GM18868 (cell line): ENCODE results near the gene PTGDS.
"Not testable (repeated sequence)": the region's sequence is repeated elsewhere in the genome, so short reads cannot be mapped to it uniquely, and the experiment has no call there.

Experiments used
- ATAC-seq: cut with Tn5 transposase; IDR thresholded peaks from one replicate; pipeline ENCODE4 v1.9.1; 2021; ENCODE audit warnings: mild to moderate bottlenecking, moderate library complexity; ENCODE audit not compliant: unreplicated experiment

The PTGDS gene

DNA sequence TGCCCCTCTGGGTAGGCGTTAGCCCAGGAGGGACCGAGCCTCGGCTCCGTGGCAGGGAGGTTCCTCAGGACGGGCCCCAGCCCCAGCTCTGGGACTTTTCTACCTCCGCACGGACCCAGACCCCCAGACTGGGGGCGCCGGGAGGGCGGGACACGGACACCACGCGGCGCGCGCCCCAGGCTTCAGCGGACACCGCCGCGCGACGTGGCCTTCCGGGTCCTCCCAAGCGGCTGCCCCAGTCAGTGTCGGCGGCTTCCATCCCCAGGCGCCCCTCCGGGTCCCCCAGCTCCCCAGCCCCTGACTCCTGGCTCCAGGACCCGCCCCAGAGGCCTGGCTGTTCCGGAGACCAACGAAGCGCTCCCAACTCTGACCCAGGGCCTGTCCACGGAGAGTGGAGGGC is 8.5 kb downstream of the PTGDS start:
- ATAC-seq = no peak

DNA sequence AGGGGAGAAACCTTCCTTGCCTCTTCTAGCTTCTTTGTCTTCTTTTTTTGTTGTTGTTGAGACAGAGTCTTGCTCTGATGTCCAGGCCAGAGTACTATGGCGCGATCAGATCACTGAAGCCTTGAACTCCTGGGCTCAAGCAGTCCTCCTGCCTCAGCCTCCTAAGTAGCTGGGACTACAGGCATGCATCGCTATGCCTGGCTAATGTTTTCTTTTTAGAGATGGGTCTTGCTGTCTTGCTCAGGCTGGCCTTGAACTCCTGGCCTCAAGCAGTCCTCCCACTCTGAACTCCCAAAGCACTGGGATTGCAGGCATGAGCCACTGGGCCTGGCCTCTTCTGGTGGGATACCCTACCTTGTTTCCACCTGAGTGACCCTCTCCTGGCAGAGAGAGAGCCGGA is 11.6 kb downstream of the PTGDS start:
- ATAC-seq = no peak

DNA sequence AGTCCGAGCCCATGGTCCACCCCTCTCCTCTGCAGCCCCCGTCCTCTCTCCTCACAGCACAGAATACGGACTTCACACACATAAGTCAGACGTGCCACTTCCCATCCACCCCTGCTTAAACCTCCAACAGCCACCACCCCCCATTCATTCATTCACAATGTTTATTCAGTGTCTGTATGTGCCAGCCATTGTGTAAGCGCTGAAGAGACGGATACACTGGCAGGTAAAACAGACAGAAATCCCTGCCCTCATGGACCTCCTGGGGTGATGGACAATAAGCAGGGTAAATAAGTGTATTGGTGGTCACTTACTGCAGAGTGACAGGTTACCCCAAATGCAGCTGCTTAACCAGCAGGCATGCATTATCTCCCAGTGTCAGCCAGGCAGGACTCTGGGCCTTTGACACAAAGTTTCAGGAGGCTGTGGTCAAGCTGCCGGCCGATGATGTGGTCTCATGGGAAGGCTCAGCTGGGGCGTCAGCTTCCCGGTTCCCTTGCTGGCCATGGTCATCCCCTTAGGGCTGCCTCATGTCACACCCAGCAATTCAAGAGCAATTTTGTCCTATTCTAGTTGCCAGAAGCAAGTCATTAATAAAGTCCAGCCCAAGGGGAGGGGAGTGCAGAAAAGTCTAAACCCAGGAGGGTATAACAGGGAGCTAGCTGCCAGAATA is 13.1 kb downstream of the PTGDS start:
- ATAC-seq = no peak

DNA sequence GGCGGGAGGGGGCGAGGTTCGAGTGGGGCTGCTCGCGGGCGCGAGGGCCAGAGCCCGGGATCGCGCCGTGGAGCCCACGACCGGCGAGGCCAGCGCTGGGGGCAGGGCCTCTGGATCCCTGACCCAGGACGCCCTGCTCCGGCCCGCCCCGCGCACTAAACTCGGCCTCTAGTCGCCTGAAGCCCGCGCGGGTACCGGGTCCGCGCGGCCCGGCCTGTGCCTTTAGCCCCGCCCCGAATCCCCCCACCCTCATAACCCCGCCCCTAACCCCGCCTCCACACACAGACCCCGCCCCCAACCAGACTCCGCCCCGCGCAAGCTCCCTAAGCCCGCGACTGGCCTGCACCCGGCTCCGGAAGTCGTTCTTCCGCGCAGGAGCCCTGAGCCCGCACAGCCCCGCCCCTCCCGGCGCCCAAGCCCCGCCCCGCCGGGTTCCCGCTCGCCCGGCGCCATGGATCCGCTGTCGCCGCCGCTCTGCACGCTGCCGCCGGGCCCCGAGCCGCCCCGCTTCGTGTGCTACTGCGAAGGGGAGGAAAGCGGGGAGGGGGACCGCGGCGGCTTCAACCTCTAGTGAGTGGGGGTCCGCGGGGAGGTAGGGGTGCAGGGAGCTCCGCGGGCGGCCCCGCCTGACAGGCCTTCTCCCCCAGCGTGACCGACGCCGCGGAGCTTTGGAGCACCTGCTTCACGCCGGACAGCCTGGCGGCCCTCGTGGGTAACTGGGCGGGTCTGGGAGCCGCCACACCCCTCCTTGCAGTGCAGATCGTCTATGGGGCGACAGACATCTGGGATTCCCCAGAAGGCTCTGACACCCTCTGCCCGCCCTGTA is 14.9 kb downstream of the PTGDS start, which contains the start of gene PAXX:
Gene PAXX, plus strand, starts transcription at position 430 of the 826 bp plus-strand sequence. Its CDS starts 22 bp downstream, at position 452.
- ATAC-seq = peak; percentile 83

DNA sequence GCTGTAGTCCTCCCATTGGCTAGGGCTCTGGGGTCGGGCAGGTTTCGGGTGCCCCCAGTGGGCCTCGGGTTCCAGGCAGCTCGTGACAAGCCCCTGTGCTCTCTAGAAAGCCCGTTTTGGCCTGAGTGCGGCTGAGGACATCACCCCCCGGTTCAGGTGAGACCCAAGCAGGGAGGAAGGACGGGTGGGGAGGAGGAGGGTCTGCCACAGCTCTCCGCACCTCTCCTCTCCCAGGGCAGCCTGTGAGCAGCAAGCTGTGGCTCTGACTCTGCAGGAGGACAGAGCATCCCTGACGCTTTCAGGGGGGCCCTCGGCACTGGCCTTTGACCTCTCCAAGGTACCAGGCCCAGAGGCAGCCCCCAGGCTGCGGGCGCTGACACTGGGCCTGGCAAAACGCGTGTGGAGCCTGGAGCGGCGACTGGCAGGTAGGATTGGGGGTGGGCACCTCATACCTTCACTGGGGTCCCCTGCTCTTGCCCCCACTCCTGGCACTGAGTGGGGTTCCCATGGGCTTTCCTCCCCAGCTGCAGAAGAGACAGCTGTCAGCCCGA is 15.6 kb downstream of the PTGDS start:
- ATAC-seq = no peak

DNA sequence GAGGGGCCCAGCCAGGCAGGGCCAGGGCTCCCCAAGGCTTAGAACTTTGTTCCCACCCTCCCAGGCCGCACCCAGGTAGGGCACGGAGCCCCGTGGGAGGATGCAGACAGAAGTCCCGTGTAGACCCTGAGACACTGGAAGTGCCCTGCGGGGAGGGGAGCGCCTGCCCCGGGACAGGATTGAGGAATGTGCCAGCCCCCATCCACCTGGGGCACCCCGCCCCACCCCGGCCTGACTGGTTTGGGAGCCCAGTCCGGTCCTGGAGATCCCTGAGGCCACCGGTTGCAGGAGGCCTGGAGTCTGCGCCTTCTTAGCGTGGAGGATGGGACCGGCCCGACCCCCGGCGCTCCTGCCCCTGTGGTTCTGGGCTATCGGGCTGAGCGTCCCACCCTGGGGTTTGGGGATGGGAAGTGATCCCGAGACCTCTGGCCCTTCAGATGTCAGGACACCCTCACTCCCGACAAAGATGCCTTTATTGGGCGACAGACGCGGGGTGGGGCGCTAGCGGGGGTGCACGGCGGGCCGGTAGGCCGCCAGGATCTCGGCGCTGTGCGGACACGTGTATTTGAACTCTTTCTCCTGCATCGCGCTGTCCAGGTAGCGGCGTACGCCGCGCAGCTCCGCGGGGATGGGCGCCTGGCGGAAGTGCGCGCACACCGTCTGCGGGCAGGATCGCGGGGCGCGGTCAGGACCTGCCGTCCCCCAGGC is 17.0 kb downstream of the PTGDS start:
- no peak for ATAC-seq

DNA sequence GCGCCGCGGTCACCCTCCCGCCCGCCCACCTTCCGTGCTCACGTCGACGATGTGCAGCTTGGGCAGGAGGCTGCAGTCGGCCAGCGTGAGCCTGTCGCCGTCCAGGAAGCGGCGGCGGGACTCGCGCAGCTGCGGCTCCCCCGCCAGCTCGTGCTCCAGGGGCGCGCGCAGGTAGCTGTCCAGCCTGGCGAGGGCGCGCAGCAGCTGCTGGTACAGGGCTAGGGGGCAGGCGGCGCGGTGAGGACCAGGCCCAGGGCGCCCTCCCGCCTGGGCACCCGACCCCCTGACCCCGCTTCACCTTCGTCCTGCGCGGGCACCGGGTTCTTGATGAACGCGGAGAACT is 17.6 kb downstream of the PTGDS start:
- ATAC-seq = no peak

DNA sequence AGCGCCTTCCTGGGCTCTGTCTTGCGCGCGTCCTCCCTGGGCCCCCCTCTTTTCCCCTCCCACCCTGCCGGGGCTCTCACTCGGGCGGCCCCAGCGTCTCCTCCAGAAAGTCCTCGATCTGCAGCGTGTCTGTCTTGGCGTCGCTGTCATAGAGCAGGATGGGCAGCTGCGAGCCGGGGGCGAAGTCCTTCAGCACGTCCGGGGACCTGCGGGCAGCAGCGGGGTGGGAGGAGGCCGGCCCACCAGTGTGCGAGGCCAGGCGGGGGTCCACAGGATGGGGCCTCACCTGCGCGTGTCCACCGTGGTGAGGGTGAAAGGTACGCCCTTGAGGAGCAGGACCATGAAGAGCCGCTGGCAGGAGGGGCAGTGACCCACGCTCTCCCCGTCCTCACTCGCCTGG is 18.1 kb downstream of the PTGDS start:
- no peak for ATAC-seq

DNA sequence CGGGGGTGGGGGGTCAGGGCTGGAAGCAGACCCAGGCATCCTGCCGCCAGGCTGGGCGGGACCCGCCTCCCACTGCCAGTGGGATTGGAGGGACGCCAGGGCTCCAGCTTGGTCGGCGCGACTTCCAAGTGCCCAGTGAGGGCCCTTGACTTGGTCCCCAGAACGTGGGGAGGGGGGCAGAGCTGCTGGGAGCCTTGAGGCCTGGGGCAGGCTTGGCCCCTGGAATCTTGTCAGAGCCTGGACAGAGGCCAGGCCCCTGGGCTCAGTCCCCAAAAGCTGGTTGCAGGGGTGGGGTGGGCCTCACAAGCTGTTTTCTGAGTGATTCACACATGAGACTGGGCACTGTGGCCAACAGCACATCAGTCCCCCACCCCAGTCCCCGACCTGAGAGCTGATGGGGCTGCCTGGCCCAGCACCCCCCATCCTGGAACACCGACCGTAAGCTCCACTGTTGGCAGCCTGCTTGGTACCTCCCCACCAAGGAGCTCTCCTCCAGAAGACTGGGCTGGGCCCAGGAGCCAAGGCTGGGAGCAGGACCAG is 18.5 kb downstream of the PTGDS start:
- ATAC-seq = no peak

DNA sequence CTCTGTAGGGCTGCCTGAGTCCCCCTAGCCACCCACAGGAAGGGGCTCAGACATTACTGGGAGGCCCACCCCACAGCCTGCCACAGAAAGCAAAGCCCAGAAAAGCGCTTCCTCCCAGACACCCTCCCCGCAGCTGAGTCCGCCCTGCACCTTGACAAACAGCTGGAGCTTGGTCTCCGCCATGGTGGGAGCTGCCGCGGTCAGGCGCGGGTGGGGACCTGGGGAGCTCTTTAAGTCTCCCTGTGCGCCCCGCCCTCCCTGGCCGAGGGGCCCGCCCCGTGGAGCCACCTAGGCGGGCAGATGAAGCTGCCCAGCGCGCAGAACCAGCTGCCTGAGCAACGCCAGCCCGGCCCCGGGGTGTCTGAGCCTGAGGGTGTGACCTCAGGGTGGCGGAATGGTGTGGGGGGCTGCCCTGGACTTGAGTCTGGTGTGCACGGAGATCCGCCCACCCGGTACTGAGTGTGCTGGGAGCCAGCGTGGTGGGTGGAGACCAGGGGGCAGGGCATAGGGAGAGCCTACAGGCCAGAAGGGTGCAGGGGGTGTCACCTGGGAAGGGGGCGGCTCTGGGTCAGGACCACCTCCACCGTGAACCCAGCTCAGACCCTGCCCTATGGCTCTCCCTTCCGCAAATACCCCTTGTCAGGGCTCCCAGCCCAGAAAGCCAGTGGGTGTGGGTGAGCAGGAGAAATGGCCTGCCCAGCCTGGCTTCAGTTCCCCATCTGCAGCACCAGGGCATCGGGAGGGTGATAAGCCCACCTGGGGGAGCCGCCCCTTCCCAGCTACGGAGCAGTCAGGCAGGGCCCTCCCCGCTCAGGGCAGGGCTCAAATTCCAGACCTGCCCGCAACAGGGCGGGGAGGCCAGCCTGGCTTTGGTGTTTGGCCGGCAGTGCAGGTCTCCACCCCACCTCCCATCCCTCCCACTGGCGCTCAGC is 19.3 kb downstream of the PTGDS start, which contains the start of gene CLIC3:
Gene CLIC3, minus strand, starts transcription at position 208 of the 932 bp plus-strand sequence. Its CDS starts 25 bp downstream, at position 183.
- ATAC-seq = no peak

DNA sequence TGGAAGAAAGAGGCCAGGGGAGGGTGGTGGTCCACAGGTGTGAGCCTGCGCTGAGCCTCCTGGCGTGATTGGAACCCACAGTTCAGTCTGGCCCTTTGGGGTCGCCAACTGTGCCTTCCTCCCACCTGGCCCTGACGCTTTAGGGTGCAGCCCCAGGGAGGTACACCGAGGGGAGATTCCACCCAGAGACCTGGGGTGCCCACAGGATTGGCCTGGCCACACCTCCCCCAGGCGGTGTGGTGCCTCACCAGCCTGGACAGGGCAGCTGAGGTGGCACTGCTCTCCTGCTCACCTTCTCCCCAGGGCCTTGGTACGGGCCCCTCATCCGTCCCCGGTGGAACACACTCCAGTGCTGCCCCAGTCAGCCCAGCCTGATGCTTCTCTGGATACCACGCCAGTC is 20.1 kb downstream of the PTGDS start:
- ATAC-seq = no peak

DNA sequence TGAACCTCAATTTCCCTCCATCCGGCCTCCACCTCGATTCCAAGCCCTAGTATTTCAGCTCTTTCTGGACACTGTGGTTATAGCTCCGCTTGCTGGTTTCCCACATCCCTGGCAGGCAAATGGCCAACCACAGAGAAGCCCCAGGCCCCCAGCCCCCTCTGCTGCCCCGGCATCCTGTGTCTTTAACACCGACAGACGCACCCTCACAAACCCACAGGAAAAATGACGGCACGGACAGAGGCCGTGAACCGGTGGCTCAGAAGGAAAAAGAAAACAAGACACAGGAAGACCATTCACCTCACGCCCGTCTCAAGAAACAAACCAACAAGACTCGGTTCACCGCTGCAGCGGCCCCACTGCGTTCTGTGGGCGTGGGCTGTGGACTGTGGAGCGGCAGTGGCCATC is 20.5 kb downstream of the PTGDS start:
- no peak for ATAC-seq

DNA sequence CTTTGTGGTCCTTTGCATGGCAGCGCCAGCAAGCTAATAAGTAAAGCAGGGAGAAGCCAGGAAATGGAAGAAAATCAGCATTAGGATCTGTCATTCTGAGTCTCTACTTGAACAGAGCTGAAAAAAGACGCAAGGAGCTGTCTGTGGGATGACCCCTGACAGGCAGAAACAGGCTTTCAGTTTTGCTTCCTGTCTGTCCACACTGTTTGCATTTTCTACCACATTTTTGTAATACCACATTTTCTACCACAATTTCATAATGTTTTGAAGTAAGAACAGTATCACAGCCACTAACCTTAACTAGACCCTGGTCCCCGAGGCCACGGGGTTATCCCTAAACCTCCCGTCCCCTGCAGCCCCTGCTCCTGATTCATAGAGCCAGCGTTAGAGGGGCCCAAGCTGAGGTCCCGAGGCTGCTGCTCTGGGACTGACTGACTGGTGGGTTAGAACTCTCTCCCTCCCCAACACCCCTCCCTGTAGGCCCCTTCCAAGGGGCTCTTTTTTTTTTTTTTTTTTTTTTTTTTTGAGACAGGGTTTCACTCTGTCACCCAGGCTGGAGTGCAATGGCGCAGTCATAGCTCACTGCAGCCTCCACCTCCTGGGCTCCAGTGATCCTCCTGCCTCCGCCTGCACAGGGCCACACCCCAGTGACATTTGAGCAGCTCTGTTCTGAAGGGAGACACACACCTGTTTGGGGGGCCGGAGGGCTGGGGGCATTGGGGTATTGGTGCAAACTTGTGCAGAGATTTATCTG is 23.1 kb downstream of the PTGDS start:
- peak; percentile 60 for ATAC-seq

DNA sequence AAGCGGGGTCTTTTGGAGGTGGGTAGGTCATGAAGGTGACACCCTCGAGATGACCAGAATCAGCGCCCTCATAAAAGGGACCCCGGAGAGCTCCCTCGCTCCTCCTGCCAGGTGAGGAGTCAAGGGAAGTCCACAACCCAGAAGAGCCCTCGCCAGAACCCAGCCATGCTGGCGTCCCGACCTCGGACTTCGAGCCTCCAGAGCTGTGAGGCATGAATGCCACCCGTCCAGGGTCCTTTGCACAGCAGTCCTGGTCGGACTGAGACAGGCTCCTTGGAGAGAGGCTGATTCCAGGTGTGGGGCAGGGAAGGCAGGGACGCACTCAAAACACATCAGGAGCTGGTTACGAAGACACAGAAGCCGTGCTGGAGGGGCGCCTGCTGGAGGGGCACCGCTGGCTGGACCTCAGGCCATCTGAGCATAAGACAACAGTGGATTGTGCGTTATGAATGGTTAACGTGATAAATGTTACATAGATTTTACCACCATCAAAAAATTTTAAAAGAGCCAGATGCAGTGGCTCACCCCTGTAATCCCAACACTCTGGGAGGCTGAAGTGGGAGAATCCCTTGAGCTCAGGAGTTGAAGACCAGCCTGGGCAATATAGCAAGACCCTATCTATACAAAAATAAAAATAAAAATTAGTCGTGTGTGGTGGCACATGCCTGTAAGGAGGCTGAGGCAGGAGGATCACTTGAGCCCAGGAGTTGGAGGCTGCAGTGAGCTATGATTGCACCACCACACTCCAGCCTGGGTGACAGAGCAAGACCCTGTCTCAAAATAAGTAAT is 24.7 kb downstream of the PTGDS start:
- ATAC-seq = no peak

DNA sequence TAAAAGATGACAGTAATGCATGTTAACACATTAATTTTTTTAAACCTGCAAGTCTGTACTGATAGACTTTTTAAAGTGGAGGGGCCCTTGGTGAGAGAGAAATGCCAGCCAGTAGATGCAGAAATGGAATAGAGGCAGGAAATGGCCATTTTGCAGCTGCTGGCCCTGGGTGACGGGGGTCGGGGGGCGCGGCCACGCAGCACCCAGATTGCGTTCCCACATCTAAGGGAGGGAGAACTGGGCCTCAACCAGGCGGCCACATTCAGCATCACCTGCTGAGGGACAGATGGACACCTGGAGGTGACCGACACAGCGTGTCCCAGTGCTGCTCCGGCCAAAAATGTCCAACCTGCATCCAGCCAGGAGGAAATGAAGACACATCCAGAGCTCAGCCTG is 25.3 kb downstream of the PTGDS start:
- no peak for ATAC-seq

DNA sequence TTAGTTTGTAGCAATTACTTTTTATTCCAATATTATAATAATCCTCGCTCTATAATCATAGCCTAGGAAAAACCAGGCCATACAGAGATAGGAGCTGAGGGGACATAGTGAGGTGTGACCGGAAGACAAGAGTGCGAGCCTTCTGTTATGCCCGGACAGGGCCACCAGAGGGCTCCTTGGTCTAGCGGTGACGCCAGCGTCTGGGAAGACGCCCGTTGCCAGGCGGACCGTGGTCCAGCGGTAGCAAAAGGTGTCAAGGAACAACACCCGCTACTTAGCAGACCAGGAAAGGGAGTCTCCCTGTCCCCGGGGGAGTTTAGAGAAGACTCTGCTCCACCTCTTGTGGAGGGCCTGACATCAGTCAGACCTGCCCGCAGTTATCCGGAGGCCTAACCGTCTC is 27.0 kb downstream of the PTGDS start:
- ATAC-seq = not testable (repeated sequence)

DNA sequence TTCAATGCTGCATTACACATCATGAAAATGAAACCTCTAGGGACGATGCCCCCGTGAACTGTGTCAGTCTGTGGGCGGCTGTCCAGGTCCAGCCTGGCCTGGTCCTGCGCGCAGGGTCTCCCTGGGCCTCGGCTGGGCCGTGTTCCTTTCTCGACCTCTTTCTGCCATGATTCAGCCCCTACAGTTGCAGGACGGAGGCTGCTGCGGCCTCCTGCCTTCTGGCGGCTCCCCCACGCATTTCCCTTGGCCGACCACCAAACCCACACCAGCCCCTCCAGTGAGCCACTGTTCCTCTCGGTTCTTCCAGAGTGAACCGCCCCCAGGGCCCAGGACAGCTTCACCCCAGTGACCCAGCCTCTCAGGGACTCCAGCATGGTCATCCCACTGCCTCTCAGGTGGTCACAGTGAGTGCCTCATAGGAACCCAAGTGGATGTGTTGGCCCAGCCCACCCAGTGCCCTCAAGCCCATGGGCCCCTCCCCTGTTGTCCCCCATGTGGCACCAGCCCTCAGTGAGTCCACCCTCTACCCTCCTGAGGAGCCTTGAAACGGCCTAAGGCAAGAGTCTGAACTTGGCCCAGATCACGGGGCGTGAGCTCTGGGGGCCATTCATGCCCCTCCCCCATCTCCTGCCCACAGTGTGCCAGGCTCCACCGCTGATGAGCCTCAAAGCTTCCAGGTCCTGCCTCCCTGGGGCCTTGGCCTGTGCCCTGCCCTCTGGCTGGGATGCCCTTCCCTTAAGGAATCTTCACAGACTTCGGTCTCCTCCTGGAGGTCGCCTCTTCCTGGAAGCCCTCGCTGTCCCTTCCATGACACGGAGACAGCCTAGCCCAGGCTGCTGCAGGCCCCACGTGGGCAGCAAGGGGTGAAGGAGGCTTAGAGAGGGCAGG is 29.1 kb downstream of the PTGDS start:
- ATAC-seq = no peak
